Esophagus muscularis mucosa (tissue), 4 donors: ENCODE measurements around the gene MAVS. TPM values are rescaled to one million over a fixed set of nuclear protein-coding genes. Genes with fewer than 3 reads are reported as not detected.
A peak's percentile ranks its signal among the peaks of the same experiment; 100 is the strongest.

Source experiments
- DNase-seq: peaks from one replicate; pipeline ENCODE4 v3.0.0-alpha.2; 2017; ENCODE audit errors: extremely low spot score
- H3K27ac ChIP-seq, 4 donors: fragments of 200-600 bp; sonication (generic); replicated peaks in 1 of 4; 1 replicate in 3 of 4; 2 replicates in 1 of 4; pipeline ENCODE4 v1.5.1; 2016 to 2019; ENCODE audit warnings: mild to moderate bottlenecking in 1 of 4
- H3K27me3 ChIP-seq, 4 donors: fragments of 200-600 bp; sonication (generic); one replicate each; pipeline versions ENCODE4 v1.5.1 to v1.6.0; 2016 to 2019
- H3K36me3 ChIP-seq, 4 donors: fragments of 200-600 bp; sonication (generic); one replicate each; pipeline ENCODE4 v1.5.1; 2016 to 2019
- H3K4me1 ChIP-seq, 4 donors: fragments of 200-600 bp; sonication (generic); one replicate each; pipeline ENCODE4 v1.5.1; 2016 to 2019
- H3K4me3 ChIP-seq, 4 donors: fragments of 200-600 bp; sonication (generic); 1 replicate in 2 of 4; 2 replicates in 2 of 4; pipeline ENCODE4 v1.5.1; 2016 to 2019; ENCODE audit warnings: mild to moderate bottlenecking in 4 of 4, moderate library complexity in 1 of 4
- H3K9me3 ChIP-seq, 4 donors: fragments of 200-600 bp; sonication (generic); 1 replicate in 3 of 4; 2 replicates in 1 of 4; pipeline ENCODE4 v1.5.1; 2016 to 2019
- CTCF ChIP-seq, 3 experiments: fragments of 200-600 bp in 2 of 3; fragments of 450-650 bp in 1 of 3; sonication (generic) in 2 of 3; IDR thresholded peaks; one replicate each; pipeline ENCODE4 v1.5.1; 2017 to 2019; ENCODE audit warnings: antibody characterized with exemption in 3 of 3, mild to moderate bottlenecking in 2 of 3, moderate library complexity in 1 of 3
- EP300 ChIP-seq: sonication (generic); formaldehyde crosslinking; IDR thresholded peaks from one replicate; pipeline ENCODE4 v1.6.1; 2017; ENCODE audit warnings: antibody characterized with exemption
- POLR2A ChIP-seq: fragments of 450-650 bp; IDR thresholded peaks from one replicate; pipeline ENCODE4 v1.6.1; 2017; ENCODE audit warnings: antibody characterized with exemption, moderate library complexity, mild to moderate bottlenecking, low read depth
- POLR2AphosphoS5 ChIP-seq, 2 donors: sonication (generic); formaldehyde crosslinking; IDR thresholded peaks; one replicate each; pipeline ENCODE4 v1.6.1; 2017; ENCODE audit warnings: antibody characterized with exemption in 2 of 2
- WGBS: methylation state at CpG from one replicate; pipeline ENCODE4 v1.1.5; 2018; 5-methylcytosine and 5-hydroxymethylcytosine counted together
- intact Hi-C: fragments of 100-400 bp; cut with DNase I; formaldehyde crosslinking; loops from one replicate; pipeline ENCODE4 v1.15.1; 2023
- total RNA-seq, 4 donors: library from RNA; depleted of rRNA; stranded (reverse); fragments of >200 nt; gene quantifications; one replicate each; pipeline versions ENCODE4 v1.1.0 to v1.2.1, GENCODE V29; 2016

The MAVS gene
- total RNA-seq, 4 donors from 2014 or later, result 34.6 to 56.1 (median 42.8) TPM

- Histone ChIP-seq H3K27me3 (no peaks in the 10 kb centered on the region), H3K27ac (peak overlapping the region; percentile 98 to 99 (median 98)), H3K9me3 (no peaks in the 10 kb centered on the region), H3K4me1 (peaks cover 36 to 49% (median 42%) of the 10 kb centered on the region in 4 donors), H3K4me3 (peak overlapping the region; percentile 84 to 100 (median 99)), H3K36me3 (no peaks in the 10 kb centered on the region)
- TF ChIP-seq POLR2AphosphoS5 (IDR thresholded peaks at IDR 0.05) (peak in 1 of 2 donors; percentile 40), POLR2A (no peak)
- no peak for DNase-seq
- intact Hi-C loops, result loop anchor here (5.0 kb wide), 1 partner anchor 199 kb away; no protein-coding TSS in a partner anchor
- WGBS, result 18% methylated on average over 15 of the region's 15 CpGs
These were observed 41.4 kb downstream of the MAVS start for GRCh38 chr20:3887876-3888620.

- Histone ChIP-seq H3K9me3 (no peaks in the 10 kb centered on the region), H3K27me3 (no peaks in the 10 kb centered on the region), H3K36me3 (no peaks in the 10 kb centered on the region), H3K27ac (peak within 1 kb of the TSS; percentile 98 to 99 (median 98)), H3K4me1 (peaks cover 43 to 57% (median 50%) of the 10 kb centered on the region in 4 donors), H3K4me3 (peak within 1 kb of the TSS; percentile 84 to 100 (median 99))
- WGBS, result 0% methylated on average over 31 of the region's 72 CpGs
- intact Hi-C loops, result loop anchor here (5.0 kb wide), 1 partner anchor 198 kb away; no protein-coding TSS in a partner anchor
- no peak for TF ChIP-seq EP300
- TF ChIP-seq POLR2AphosphoS5 (IDR thresholded peaks at IDR 0.05), result peak; percentile 97 to 98
- TF ChIP-seq CTCF (IDR thresholded peaks at IDR 0.05), result peak; percentile 41 to 60 (median 57)
- peak; percentile 94 for TF ChIP-seq POLR2A
- DNase-seq, result peak; percentile 99
These were observed 42.2 kb downstream of the MAVS start, which contains the start of gene PANK2 for GRCh38 chr20:3888622-3889488. Gene PANK2, plus strand, starts transcription at chr20:3889387.

- no peak for DNase-seq
- H3K27ac ChIP-seq, result peak overlapping the region; percentile 98 to 99 (median 98)
- TF ChIP-seq POLR2AphosphoS5 (IDR thresholded peaks at IDR 0.05) (no peak), CTCF (IDR thresholded peaks at IDR 0.05) (no peak), POLR2A (no peak), EP300 (no peak)
- no peaks in the 10 kb centered on the region for H3K36me3 ChIP-seq
- no peaks in the 10 kb centered on the region for H3K9me3 ChIP-seq
- no peaks in the 10 kb centered on the region for H3K27me3 ChIP-seq
- intact Hi-C loops, result loop anchor here (5.0 to 10.0 kb wide), 3 partner anchors 38 to 198 kb away; partner anchors contain the start of gene RNF24
- WGBS, result 0% methylated on average over 14 of the region's 68 CpGs
- peak overlapping the region; percentile 84 to 100 (median 99) for H3K4me3 ChIP-seq
- H3K4me1 ChIP-seq, result peaks cover 43 to 66% (median 59%) of the 10 kb centered on the region in 4 donors
These were observed 43.1 kb downstream of the MAVS start for GRCh38 chr20:3889489-3890397.

GRCh38 chr20:3890398-3890751 lies 43.7 kb downstream of the MAVS start:
- TF ChIP-seq EP300 (no peak), POLR2A (no peak), POLR2AphosphoS5 (IDR thresholded peaks at IDR 0.05) (no peak), CTCF (IDR thresholded peaks at IDR 0.05) (no peak)
- Histone ChIP-seq H3K9me3 (no peaks in the 10 kb centered on the region), H3K27ac (peak overlapping the region; percentile 98 to 99 (median 98)), H3K36me3 (no peaks in the 10 kb centered on the region), H3K4me3 (peak overlapping the region; percentile 84 to 100 (median 99)), H3K4me1 (peaks cover 49 to 73% (median 66%) of the 10 kb centered on the region in 4 donors), H3K27me3 (no peaks in the 10 kb centered on the region)
- intact Hi-C loops, result loop anchor here (5.0 to 10.0 kb wide), 2 partner anchors 37 to 124 kb away; partner anchors contain the start of gene RNF24
- no peak for DNase-seq
- WGBS, result 3% methylated on average over 3 of the region's 3 CpGs
